GM19023 (cell line): ENCODE data around the gene OSBPL2.

ENCODE experiments used
- ATAC-seq: cut with Tn5 transposase; IDR thresholded peaks from one replicate; pipeline ENCODE4 v1.9.1; 2021; ENCODE audit warnings: mild to moderate bottlenecking, moderate library complexity; ENCODE audit not compliant: unreplicated experiment

Gene OSBPL2

DNA sequence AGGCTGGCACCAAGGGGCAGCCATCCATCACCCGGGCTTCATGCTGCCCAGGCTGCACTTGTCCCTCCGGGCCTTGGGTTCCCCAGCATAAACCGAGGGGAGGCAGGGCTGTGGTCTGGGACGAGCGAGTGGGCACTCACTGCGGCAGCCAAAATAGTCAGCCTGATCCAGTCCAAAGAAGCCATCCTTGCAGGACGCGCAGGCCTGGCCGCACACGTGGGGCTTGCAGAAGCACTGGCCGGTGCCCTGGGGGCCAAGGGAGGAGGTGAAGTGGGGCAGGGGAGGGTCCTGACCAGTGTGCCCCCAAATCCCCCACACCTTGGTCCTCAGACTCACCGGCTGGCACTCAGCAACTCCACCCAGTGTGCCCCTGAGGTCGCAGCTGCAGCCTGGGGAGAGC lies 96.6 kb downstream of the OSBPL2 start:
- ATAC-seq: no peak

DNA sequence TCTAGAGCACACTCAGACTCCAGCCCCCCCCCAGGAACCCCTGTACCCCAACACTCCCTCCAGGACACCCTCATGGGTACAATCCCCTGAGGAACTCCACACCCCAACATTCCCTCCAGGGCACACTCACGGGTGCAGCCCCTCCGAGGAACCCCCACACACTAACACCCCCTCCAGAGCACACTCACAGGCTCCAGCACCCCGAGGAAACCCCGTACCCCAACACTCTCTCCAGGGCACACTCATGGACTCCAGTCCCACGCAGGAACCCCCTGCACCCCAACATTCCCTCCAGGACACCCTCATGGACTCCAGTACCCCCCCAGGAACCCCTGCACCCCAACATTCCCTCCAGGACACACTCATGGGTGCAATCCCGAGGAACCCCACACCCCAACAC lies 97.2 kb downstream of the OSBPL2 start:
- no peak for ATAC-seq

DNA sequence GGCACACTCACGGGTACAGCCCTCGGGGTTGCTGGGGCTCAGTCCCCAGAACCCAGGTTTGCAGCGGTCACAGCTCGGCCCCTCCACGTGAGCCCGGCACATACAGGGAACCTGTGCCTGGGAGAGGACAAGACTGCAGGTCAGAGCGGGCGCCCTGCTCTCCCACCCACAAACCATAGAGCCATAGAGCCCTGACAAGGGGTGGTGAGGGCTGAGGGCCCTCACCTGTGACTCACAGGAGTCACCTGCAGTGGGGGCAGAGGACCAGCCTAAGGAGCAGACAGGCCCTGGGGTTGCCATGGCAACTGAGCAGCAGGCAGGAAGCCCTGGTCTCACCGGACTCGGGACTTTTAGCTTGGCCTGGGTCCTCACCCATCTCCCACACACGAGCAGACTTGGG lies 98.0 kb downstream of the OSBPL2 start:
- no peak for ATAC-seq

DNA sequence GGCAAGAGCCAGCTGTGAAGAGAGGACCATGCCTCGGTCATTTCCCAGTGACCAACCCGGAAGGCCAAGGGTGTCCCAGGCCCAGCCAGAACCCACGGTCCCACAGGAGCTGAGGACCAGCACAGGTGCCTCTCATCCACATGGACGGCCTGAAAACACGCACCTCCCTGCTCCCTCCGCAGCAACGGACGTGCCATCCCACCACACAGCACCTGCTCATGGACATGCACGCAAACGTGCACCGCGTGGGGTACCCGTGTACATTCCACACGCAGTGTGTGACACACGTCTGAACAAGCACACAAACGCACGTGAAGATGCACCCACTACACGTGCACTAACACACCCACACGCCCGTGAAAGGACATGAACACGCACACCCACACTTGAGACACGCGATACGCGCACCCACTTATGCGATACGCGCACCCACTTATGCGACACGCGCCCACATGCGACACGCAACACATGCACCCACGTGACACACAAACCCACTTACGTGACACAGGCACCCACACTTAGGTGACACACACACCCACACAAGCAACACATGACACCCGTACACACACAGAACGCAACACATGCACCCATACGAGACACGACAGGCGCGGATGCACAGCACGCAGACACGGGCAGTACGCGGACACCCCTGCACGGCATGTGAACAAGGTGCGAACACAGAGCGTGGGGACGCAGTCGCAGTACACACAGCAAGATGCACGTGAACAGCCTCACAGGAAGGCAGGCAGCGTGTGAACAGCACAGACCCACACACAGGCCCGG lies 98.6 kb downstream of the OSBPL2 start:
- no peak for ATAC-seq

DNA sequence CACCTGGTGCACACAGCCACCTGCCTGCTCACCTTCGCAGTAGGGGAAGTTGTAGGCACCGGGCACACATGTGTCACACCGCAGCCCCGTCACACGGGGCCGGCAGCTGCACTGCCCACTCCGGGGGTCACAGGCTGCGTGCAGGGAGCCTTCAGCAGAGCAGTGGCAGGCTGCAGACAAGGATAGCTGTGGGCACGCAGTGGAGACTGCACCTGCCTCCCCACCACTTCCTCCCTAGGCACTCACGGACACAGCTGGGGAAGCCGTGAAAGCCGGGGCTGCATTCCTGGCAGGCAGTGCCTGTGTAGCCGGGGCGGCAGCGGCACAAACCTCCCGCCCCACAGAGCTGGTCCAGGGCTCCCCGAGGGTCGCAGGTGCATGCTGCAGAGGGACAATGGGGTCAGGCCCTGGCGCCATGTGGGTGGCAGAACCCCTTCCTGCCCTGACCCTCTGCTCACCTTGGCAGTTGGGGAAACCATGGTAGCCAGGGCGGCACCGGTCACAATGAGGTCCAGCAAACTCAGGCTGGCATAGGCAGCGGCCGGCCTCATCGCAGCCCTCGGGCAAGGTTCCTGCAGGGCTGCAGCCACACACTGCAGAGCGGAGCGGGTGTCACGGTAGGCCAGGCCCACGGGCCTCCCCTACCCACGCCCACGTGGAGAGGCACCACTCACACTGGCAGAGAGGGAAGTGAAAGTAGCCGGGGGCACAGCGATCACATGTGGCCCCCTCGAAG lies 99.4 kb downstream of the OSBPL2 start:
- no peak for ATAC-seq

DNA sequence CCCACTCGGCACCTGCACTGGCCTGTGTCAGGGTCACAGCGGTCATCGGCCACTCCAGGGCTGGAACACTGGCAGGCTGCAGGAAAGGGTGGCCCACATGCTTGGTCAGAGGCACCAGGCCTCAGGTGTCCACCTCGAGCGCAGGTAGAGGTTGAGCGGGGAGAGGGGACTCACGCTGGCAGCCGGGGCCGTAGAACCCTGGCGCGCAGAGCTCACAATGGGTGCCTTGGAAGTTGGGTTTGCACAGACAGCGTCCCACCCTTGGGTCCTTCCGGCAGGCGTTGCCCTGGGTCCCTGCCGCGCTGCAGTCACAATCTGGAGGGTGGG lies 99.9 kb downstream of the OSBPL2 start:
- ATAC-seq: no peak

DNA sequence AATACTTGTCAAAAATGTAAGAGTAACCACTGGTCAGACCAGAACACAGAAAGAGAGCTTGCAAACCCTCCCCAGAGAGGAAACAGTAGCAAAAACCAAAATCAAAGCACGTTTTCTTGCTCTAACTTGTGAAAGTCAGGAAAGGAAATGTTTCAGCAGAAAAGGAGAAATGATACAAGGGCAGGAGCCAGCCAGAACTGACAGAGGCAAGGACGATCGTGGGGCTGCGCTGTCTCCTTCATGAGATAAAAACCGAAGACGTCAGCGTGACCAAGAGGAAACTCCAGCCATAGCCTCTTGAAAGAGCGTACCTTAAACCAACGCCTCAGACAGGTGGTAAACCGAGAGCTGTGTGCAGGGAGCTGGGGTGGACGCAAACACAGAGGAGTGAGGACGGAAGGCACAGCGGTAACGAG lies 101.3 kb downstream of the OSBPL2 start:
- ATAC-seq: peak; percentile 44

DNA sequence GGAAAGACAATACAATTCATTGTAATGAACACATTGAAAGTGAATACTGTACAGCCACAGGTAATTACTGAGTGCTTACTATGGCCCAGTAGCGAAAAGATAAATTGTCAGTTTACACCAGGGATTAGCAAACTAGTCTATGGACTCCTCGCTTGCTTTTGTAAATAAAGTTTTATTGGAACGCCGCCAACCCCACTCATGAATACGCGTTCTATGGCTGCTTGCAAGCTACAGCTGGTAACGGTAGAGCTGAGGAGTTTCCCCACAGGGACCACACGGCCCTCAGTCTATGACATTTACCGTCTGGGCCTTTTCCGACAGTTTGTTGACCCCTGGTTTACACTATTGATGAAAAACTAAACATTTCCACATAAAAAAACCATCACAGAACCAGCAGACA lies 104.6 kb downstream of the OSBPL2 start:
- ATAC-seq: no peak

DNA sequence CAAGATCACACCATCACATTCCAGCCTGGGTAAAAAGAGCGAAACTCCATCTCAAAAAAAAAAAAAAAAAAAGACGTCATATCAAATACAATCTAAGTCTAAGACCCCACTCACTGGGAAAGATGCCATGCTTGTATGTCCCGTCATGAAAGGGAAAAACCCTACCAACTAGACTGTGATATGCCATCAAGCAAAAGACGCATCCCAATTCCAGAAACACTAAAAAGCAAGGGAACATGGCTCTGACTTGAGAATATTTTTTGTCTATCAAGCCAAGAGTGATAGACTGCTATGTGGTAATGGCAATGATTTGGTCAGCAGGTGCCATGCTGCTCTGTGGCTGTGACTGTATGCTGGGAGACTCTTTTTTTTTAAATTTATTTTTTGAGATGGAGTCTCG lies 105.8 kb downstream of the OSBPL2 start:
- ATAC-seq: no peak

DNA sequence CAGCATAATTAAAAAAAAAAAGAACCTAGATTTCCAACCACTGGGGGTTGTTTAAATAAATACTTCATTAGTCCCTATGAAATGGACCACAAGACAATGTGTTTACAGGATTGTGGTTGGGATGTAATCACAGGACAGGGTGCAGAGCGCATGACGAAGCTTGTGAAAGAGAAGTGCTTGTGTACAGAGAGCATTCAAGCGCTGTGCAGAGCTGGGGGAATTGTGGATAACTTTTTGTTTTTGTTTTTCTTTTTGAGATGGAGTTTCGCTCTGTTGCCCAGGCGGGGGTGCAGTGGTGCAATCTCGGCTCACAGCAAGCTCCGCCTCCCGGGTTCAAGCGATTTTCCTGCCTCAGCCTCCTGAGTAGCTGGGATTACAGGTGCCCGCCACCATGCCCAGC lies 106.5 kb downstream of the OSBPL2 start:
- ATAC-seq: no peak
